Measurements from ENCODE around the gene CHRM5.

DNA sequence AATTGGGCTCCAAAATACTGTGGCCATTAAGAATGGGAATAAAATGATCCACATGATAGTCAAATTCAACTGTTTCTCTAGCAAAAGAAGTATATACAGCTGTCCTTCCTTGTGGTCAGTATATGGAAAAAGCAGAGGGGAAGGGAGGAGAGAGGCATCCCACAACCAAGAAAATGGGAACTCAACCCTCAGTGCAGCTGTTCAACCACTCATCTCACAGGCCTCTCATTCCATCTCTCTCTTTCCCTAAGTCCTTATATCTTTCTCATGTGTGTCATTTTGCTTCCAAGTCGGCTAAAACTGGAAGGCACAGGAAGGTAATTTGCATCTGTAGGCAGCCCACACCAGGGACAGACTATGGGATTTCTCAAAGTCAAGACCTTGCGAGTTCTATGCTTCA, 43.2 kb downstream of the CHRM5 start:
- TF ChIP-seq EZH2 (IDR thresholded peaks at IDR 0.05; ENCODE audit: insufficient read depth, poor library complexity, severe bottlenecking) (no peak), EZH2phosphoT487 (IDR thresholded peaks at IDR 0.05; ENCODE audit: insufficient read depth, low read depth) (no peak)
